Neuronal stem cell (in vitro differentiated cells): Measurements from ENCODE around the gene FGGY.
"Not testable (repeated sequence)": the region's sequence is repeated elsewhere in the genome, so short reads cannot be mapped to it uniquely, and the experiment has no call there.

ENCODE experiments used
- DNase-seq: peaks from one replicate; pipeline ENCODE4 v3.0.0-alpha.2; 2013; ENCODE audit warnings: low spot score
- H2AFZ ChIP-seq: one replicate; pipeline ENCODE4 v1.6.1; 2013; ENCODE audit warnings: mild to moderate bottlenecking, low read length, inconsistent platforms
- H2AK5ac ChIP-seq: 2 replicates; pipeline ENCODE4 v1.6.1; 2013; ENCODE audit warnings: low read depth, mild to moderate bottlenecking, inconsistent platforms, low read length, moderate library complexity, mixed read lengths
- H2BK120ac ChIP-seq: 2 replicates; pipeline ENCODE4 v1.6.1; 2013; ENCODE audit warnings: low read depth, mild to moderate bottlenecking, inconsistent platforms, low read length, moderate library complexity, mixed read lengths
- H2BK12ac ChIP-seq: one replicate; pipeline ENCODE4 v1.6.1; 2013; ENCODE audit warnings: low read length, inconsistent platforms
- H2BK15ac ChIP-seq: 2 replicates; pipeline ENCODE4 v1.6.1; 2013; ENCODE audit warnings: mild to moderate bottlenecking, low read length, inconsistent platforms, mixed read lengths
- H2BK5ac ChIP-seq: one replicate; pipeline ENCODE4 v1.6.1; 2013; ENCODE audit warnings: inconsistent platforms, mild to moderate bottlenecking, low read length, moderate library complexity
- H3K14ac ChIP-seq: one replicate; pipeline ENCODE4 v1.6.1; 2013; ENCODE audit warnings: low read length, inconsistent platforms
- H3K18ac ChIP-seq: 2 replicates; pipeline ENCODE4 v1.6.1; 2013; ENCODE audit warnings: low read length, inconsistent platforms
- H3K23ac ChIP-seq: 2 replicates; pipeline ENCODE4 v1.6.1; 2013; ENCODE audit warnings: low read depth, mild to moderate bottlenecking, mixed read lengths, low read length, inconsistent platforms; ENCODE audit not compliant: poor library complexity
- H3K27ac ChIP-seq: replicated peaks from 3 replicates; pipeline ENCODE4 v1.5.1; 2013; ENCODE audit warnings: low read length, inconsistent platforms
- H3K27me3 ChIP-seq, 3 experiments: 2 replicates each; pipeline ENCODE4 v1.6.1; 2013; ENCODE audit warnings: low read length in 3 of 3, mild to moderate bottlenecking in 2 of 3, inconsistent platforms in 1 of 3, low read depth in 1 of 3, mixed read lengths in 1 of 3, moderate library complexity in 1 of 3; ENCODE audit not compliant: control insufficient read depth in 3 of 3, insufficient read depth in 3 of 3
- H3K36me3 ChIP-seq, 2 donors: replicated peaks in 1 of 2; 2 replicates each; pipeline ENCODE4 v1.6.1; 2013; ENCODE audit warnings: low read length in 2 of 2; ENCODE audit not compliant: control insufficient read depth in 2 of 2, insufficient read depth in 2 of 2
- H3K4ac ChIP-seq: 2 replicates; pipeline ENCODE4 v1.6.1; 2013; ENCODE audit warnings: inconsistent platforms, mild to moderate bottlenecking, low read length, moderate library complexity
- H3K4me1 ChIP-seq, 2 donors: 1 replicate in 1 of 2; 2 replicates in 1 of 2; pipeline ENCODE4 v1.6.1; 2013; ENCODE audit warnings: low read length in 2 of 2, low read depth in 1 of 2; ENCODE audit not compliant: control insufficient read depth in 2 of 2, insufficient read depth in 1 of 2
- H3K4me2 ChIP-seq: one replicate; pipeline ENCODE4 v1.6.1; 2013; ENCODE audit warnings: mild to moderate bottlenecking, low read length, inconsistent platforms; ENCODE audit not compliant: insufficient read depth, poor library complexity, severe bottlenecking
- H3K4me3 ChIP-seq, 2 donors: 2 replicates each; pipeline ENCODE4 v1.5.1; 2013; ENCODE audit warnings: low read length in 2 of 2, mild to moderate bottlenecking in 2 of 2, inconsistent platforms in 1 of 2, moderate library complexity in 1 of 2
- H3K79me1 ChIP-seq: one replicate; pipeline ENCODE4 v1.6.1; 2013; ENCODE audit warnings: low read depth, mild to moderate bottlenecking, inconsistent platforms, low read length, moderate library complexity
- H3K9ac ChIP-seq: one replicate; pipeline ENCODE4 v1.6.1; 2013; ENCODE audit warnings: mild to moderate bottlenecking, low read depth, low read length, inconsistent platforms; ENCODE audit not compliant: poor library complexity
- H3K9me3 ChIP-seq, 2 donors: replicated peaks in 1 of 2; 2 replicates each; pipeline versions ENCODE3 to v1.6.1; 2013; ENCODE audit warnings: low read length in 2 of 2, mild to moderate bottlenecking in 2 of 2, inconsistent platforms in 1 of 2, low read depth in 1 of 2, mixed read lengths in 1 of 2, moderate library complexity in 1 of 2; ENCODE audit not compliant: control insufficient read depth in 2 of 2, insufficient read depth in 1 of 2
- H4K8ac ChIP-seq: one replicate; pipeline ENCODE4 v1.6.1; 2013; ENCODE audit warnings: low read depth, mild to moderate bottlenecking, inconsistent platforms, low read length, moderate library complexity
- H4K91ac ChIP-seq: one replicate; pipeline ENCODE4 v1.6.1; 2013; ENCODE audit warnings: low read length, low read depth, mild to moderate bottlenecking, inconsistent platforms; ENCODE audit not compliant: poor library complexity
- WGBS, 2 donors: extraction: QIAGEN DNeasy Blood & Tissue Kit; methylation state at CpG; one replicate each; pipeline ENCODE4 v1.1.7; 2013; ENCODE audit warnings: missing lambda C conversion rate in 2 of 2, mixed read lengths in 1 of 2; ENCODE audit not compliant: insufficient read length in 2 of 2, insufficient replicate concordance in 1 of 2; ENCODE audit errors: extremely low coverage in 2 of 2; 5-methylcytosine and 5-hydroxymethylcytosine counted together

The FGGY gene

GRCh38 chr1:59558580-59558979, 261.7 kb downstream of the FGGY start:
- not testable (repeated sequence) for H3K14ac ChIP-seq, H3K23ac ChIP-seq, H3K4me3 ChIP-seq, H4K8ac ChIP-seq, H4K91ac ChIP-seq, H2BK120ac ChIP-seq, H3K9ac ChIP-seq, H3K18ac ChIP-seq, H3K27ac ChIP-seq, H2AK5ac ChIP-seq, H3K27me3 ChIP-seq, DNase-seq, H3K4me2 ChIP-seq, H2AFZ ChIP-seq, H2BK12ac ChIP-seq, H3K36me3 ChIP-seq, H2BK15ac ChIP-seq, H3K79me1 ChIP-seq, H3K4ac ChIP-seq, H2BK5ac ChIP-seq
- peaks cover 10 to 28% of the 10 kb centered on the region in 2 donors for H3K4me1 ChIP-seq
- H3K9me3 ChIP-seq: peaks cover 2 to 19% of the 10 kb centered on the region in 2 donors
- no CpG with 5 or more reads among the region's 3 CpGs for WGBS, 2 donors

GRCh38 chr1:59560807-59561450, 264.0 kb downstream of the FGGY start:
- Histone ChIP-seq H4K91ac (no peak overlapping the region), H3K4me3 (no peak overlapping the region), H3K4ac (no peak overlapping the region), H3K23ac (no peak overlapping the region), H3K14ac (no peak overlapping the region), H3K9me3 (peaks cover 2 to 19% of the 10 kb centered on the region in 2 donors), H3K4me2 (no peak overlapping the region), H3K79me1 (no peaks in the 10 kb centered on the region), H3K4me1 (peaks cover 3 to 13% of the 10 kb centered on the region in 2 donors), H2BK120ac (no peak overlapping the region), H2BK12ac (no peak overlapping the region), H3K36me3 (no peaks in the 10 kb centered on the region), H3K18ac (no peak overlapping the region), H3K9ac (no peak overlapping the region), H4K8ac (no peak overlapping the region), H3K27me3 (no peaks in the 10 kb centered on the region), H3K27ac (no peak overlapping the region), H2BK5ac (no peak overlapping the region), H2AFZ (no peak overlapping the region), H2BK15ac (no peak overlapping the region), H2AK5ac (no peak overlapping the region)
- WGBS, 2 donors: no CpG with 5 or more reads among the region's 6 CpGs
- no peak for DNase-seq

GRCh38 chr1:59561796-59562195, 264.9 kb downstream of the FGGY start:
- Histone ChIP-seq H3K4me1 (peaks cover 3 to 10% of the 10 kb centered on the region in 2 donors), H3K9ac (no peak overlapping the region), H3K9me3 (peaks cover 2 to 19% of the 10 kb centered on the region in 2 donors), H3K27me3 (no peaks in the 10 kb centered on the region), H2BK120ac (no peak overlapping the region), H2AFZ (no peak overlapping the region), H3K4me2 (no peak overlapping the region), H3K23ac (no peak overlapping the region), H2BK12ac (no peak overlapping the region), H4K91ac (no peak overlapping the region), H3K27ac (no peak overlapping the region), H3K18ac (no peak overlapping the region), H3K79me1 (no peaks in the 10 kb centered on the region), H4K8ac (no peak overlapping the region), H3K14ac (no peak overlapping the region), H3K4me3 (no peak overlapping the region), H2AK5ac (no peak overlapping the region), H2BK15ac (no peak overlapping the region), H3K36me3 (no peaks in the 10 kb centered on the region), H3K4ac (no peak overlapping the region), H2BK5ac (no peak overlapping the region)
- DNase-seq: no peak
- WGBS, 2 donors: no CpG with 5 or more reads among the region's 1 CpG

GRCh38 chr1:59564192-59564891, 267.4 kb downstream of the FGGY start:
- Histone ChIP-seq H4K8ac (no peak overlapping the region), H2BK12ac (no peak overlapping the region)

More at GRCh38 chr1:59564192-59564891, 267.4 kb downstream of the FGGY start:
- no peak overlapping the region for H3K18ac ChIP-seq
- no peak overlapping the region for H3K4me3 ChIP-seq
- H3K4me2 ChIP-seq: no peak overlapping the region
- H3K9ac ChIP-seq: no peak overlapping the region
- H3K23ac ChIP-seq: no peak overlapping the region
- H3K4ac ChIP-seq: no peak overlapping the region
- H3K27me3 ChIP-seq: no peaks in the 10 kb centered on the region
- no peak for DNase-seq
- no peak overlapping the region for H3K14ac ChIP-seq
- peaks cover 0 to 6% of the 10 kb centered on the region in 2 donors for H3K9me3 ChIP-seq
- no peak overlapping the region for H2AK5ac ChIP-seq
- no peak overlapping the region for H4K91ac ChIP-seq
- H2BK15ac ChIP-seq: no peak overlapping the region
- H2BK5ac ChIP-seq: no peak overlapping the region
- no peaks in the 10 kb centered on the region for H3K36me3 ChIP-seq
- WGBS, 2 donors: no CpG with 5 or more reads among the region's 6 CpGs
- no peak overlapping the region for H2AFZ ChIP-seq
- no peak overlapping the region for H2BK120ac ChIP-seq
- no peaks in the 10 kb centered on the region for H3K4me1 ChIP-seq
- H3K27ac ChIP-seq: no peak overlapping the region
- H3K79me1 ChIP-seq: no peaks in the 10 kb centered on the region
